NCI-H524 treated with DMSO at 0.1 percent for 48 hours (cell line): ENCODE data around the gene ANTKMT.

Source experiments
- DNase-seq: peaks from one replicate; lab custom pipeline; 2025; lab: John Stamatoyannopoulos, UW

The ANTKMT gene

GRCh38 chr16:764848-765487, 44.0 kb downstream of the ANTKMT start:
- DNase-seq, result no peak

DNA sequence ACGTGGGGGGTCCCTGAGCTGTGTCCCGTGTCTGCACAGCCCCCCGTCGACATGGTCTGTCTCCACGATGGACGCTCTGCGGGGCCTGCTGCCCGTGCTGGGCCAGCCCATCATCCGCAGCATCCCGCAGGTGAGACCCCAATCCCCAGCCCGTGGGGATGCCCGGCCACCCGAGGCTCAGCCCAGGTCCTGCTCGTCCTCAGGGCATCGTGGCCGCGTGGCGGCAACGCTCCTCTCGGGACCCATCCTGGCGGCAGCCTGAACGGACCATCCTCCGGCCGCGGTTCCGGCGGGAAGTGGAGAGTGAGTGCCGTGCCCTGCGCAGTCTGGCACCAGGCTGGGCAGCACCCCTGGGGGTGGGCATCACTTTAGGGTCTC, 44.5 kb downstream of the ANTKMT start:
- DNase-seq, result no peak

DNA sequence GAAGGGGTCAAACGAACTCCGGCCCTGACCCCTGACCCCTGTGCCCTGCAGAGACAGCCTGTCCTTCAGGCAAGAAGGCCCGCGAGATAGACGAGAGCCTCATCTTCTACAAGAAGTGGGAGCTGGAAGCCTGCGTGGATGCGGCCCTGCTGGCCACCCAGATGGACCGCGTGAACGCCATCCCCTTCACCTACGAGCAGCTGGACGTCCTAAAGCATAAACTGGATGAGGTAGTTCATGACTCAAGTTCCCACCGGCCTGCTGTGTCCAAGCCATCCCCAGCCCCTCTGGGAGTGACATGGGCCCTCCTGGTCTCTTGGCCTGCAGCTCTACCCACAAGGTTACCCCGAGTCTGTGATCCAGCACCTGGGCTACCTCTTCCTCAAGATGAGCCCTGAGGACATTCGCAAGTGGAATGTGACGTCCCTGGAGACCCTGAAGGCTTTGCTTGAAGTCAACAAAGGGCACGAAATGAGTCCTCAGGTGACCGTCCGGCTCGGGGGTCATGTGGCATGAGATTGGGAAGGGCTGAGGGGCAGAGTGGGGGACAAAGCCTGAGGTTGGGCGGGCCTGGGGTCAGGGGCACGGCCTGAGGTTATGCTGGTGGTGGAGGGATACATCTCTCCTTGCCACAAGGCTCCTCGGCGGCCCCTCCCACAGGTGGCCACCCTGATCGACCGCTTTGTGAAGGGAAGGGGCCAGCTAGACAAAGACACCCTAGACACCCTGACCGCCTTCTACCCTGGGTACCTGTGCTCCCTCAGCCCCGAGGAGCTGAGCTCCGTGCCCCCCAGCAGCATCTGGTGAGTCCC, 45.3 kb downstream of the ANTKMT start:
- DNase-seq, result no peak

DNA sequence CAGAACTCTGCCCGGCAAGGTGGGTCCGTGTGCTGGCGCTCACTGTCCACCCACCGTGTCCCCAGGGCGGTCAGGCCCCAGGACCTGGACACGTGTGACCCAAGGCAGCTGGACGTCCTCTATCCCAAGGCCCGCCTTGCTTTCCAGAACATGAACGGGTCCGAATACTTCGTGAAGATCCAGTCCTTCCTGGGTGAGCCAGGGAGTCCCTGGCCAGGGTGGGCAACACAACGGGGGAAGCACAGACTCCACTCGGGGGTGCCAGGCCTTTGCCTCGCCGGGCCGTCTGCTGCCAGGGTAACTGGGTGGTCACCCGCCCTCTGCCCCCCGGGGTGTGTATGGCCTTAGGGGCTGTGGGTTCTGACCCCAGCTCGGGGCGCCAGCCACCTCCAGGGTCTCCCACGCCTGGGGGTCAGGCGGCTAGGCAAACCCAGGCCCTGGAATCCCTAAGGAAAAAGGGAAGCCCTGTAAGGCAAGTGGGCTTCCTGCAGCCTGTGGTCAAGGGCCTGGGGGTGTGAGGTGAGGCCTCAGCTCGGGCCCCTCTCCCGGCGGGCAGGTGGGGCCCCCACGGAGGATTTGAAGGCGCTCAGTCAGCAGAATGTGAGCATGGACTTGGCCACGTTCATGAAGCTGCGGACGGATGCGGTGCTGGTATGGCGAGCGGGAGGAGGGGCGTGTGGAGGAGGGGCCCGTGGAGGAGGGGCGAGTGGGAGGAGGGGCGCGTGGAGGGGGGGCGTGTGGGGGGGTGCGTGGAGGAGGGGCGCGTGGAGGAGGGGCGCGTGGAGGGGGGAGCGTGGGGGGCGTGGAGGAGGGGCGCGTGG, 46.1 kb downstream of the ANTKMT start:
- no peak for DNase-seq

DNA sequence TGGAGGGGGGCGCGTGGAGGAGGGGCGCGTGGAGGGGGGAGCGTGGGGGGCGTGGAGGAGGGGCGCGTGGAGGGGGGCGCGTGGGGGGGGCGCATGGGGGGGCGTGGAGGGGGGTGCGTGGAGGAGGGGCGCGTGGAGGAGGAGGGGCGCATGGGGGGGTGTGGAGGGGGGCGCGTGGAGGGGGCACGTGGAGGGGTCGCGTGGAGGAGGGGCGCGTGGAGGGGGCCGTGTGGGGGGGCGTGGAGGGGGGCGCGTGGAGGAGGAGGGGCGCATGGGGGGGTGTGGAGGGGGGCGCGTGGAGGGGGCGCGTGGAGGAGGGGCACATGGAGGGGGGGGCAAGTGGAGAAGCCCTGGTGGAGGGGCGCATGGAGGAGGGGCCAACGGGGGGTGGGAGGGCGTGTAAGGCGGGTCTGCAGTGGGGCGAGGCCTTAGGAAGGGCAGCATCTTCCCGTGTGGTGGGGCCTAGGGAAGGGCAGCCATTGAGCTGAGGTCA, 46.8 kb downstream of the ANTKMT start:
- no peak for DNase-seq

DNA sequence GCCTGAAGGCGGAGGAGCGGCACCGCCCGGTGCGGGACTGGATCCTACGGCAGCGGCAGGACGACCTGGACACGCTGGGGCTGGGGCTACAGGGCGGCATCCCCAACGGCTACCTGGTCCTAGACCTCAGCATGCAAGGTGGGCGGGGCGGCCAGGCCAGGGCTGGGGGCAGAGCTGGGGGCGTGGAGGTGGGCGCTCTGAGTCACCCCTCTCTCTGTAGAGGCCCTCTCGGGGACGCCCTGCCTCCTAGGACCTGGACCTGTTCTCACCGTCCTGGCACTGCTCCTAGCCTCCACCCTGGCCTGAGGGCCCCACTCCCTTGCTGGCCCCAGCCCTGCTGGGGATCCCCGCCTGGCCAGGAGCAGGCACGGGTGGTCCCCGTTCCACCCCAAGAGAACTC, 47.5 kb downstream of the ANTKMT start:
- no peak for DNase-seq

DNA sequence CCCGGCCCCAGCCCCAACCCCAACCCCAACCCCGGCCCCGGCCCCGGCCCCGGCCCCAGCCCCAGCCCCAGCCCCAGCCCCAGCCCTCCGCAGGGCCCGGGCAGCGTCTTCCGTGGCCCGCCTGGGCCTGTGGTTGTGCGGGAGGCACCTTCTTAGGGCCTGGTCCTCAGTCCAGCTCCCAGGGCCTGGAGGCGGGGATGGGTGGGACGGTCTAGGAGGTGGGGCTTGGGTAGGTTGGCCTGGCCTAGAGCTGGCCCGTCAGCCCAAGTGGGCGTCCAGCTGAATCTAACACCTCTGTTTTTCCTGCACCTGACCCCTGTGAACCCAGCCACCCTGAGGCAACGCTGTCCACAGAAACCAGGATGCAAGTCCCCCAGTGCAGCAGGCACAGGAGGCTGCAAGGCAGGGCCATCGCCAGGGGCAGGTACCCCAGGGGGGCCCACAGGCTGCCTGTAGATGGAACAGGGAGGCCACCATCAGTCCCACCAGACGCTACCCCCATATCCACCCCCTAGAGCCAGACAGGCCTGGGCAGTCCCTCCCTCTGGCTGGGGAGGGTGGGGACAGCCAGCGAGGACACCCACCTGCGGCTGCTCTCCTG, 48.3 kb downstream of the ANTKMT start:
- DNase-seq, result no peak

DNA sequence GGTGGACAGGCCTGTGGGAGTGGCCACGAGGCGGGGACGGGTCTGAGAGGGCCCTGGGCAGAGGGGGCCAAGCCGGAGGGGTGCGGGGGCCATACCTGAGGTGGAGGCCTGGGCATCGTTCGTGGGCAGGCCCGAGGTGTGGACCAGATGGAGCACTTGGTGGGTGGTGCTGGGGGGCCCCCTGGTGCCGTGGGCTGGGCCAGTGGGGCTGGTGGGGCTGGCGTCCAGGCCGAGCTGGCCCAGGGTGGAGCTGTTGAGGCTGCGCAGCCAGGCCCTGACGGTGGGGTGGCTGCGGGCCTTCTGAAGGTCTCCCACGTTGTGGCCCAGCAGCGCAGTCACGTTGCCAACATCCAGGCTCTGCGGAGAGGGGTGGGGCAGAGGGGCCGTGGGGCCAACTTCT, 49.0 kb downstream of the ANTKMT start:
- no peak for DNase-seq

- DNase-seq, result no peak
These were observed 49.5 kb downstream of the ANTKMT start for GRCh38 chr16:770411-770810.
